Brain microvascular endothelial cell (primary cell): ENCODE measurements around the gene SRRM5.

ENCODE experiments used
- DNase-seq: peaks from one replicate; pipeline ENCODE4 v3.0.0-alpha.2; 2020
- H3K27ac ChIP-seq: fragments of 250-450 bp; sonication (Bioruptor Pico); 2 replicates; pipeline ENCODE4 v1.5.1; 2020; ENCODE audit warnings: mild to moderate bottlenecking, moderate library complexity
- H3K27me3 ChIP-seq: fragments of 250-450 bp; sonication (Bioruptor Pico); replicated peaks from 2 replicates; pipeline ENCODE4 v1.5.1; 2020; ENCODE audit warnings: mild to moderate bottlenecking
- H3K36me3 ChIP-seq: fragments of 250-450 bp; sonication (Bioruptor Pico); replicated peaks from 2 replicates; pipeline ENCODE4 v1.5.1; 2020; ENCODE audit warnings: mild to moderate bottlenecking
- H3K4me3 ChIP-seq: 2 replicates; pipeline ENCODE4 v1.5.1; 2011; ENCODE audit warnings: low read depth, mild to moderate bottlenecking, control low read depth, low read length, moderate library complexity
- CTCF ChIP-seq: IDR thresholded peaks from 2 replicates; pipeline ENCODE4 v1.5.1; 2011; ENCODE audit warnings: low read depth, mild to moderate bottlenecking, moderate library complexity, low read length, control low read depth, inconsistent platforms; ENCODE audit errors: missing control alignments
- in situ Hi-C: cut with HindIII; loops from 2 replicates; pipeline ENCODE4 v1.10.0; 2017; ENCODE audit warnings: low sequenced_read_pairs, low pct_ligation_motif_present

SRRM5 gene

GRCh38 chr19:43640424-43640757 lies 28.5 kb downstream of the SRRM5 start:
- Histone ChIP-seq H3K36me3 (no peaks in the 10 kb centered on the region), H3K4me3 (no peak overlapping the region), H3K27ac (no peak overlapping the region), H3K27me3 (peaks cover 7% of the 10 kb centered on the region)
- DNase-seq, result no peak
- in situ Hi-C loops, result no loop called here
- no peak for TF ChIP-seq CTCF

- no peak for DNase-seq
- in situ Hi-C loops, result no loop called here
- H3K27me3 ChIP-seq, result peaks cover 7% of the 10 kb centered on the region
- no peak for TF ChIP-seq CTCF
- H3K4me3 ChIP-seq, result no peak overlapping the region
- H3K36me3 ChIP-seq, result peaks cover 5% of the 10 kb centered on the region
- H3K27ac ChIP-seq, result no peak overlapping the region
These were observed 29.4 kb downstream of the SRRM5 start for GRCh38 chr19:43641333-43641732.

GRCh38 chr19:43642531-43642930 lies 30.6 kb downstream of the SRRM5 start:
- no peak for DNase-seq
- in situ Hi-C loops, result no loop called here
- no peak for TF ChIP-seq CTCF
- H3K27me3 ChIP-seq, result peaks cover 7% of the 10 kb centered on the region
- no peak overlapping the region for H3K27ac ChIP-seq
- H3K4me3 ChIP-seq, result no peak overlapping the region
- peaks cover 15% of the 10 kb centered on the region for H3K36me3 ChIP-seq

- in situ Hi-C loops, result no loop called here
- H3K27me3 ChIP-seq, result peaks cover 7% of the 10 kb centered on the region
- no peak for TF ChIP-seq CTCF
These were observed 31.4 kb downstream of the SRRM5 start for GRCh38 chr19:43643326-43643725.

GRCh38 chr19:43644181-43644580 lies 32.3 kb downstream of the SRRM5 start:
- in situ Hi-C loops, result no loop called here
- no peak for TF ChIP-seq CTCF
- no peak for DNase-seq

More at GRCh38 chr19:43643326-43643725, 31.4 kb downstream of the SRRM5 start:
- no peak for DNase-seq
- H3K27ac ChIP-seq, result no peak overlapping the region
- H3K36me3 ChIP-seq, result peaks cover 23% of the 10 kb centered on the region
- no peak overlapping the region for H3K4me3 ChIP-seq

GRCh38 chr19:43648633-43649032 lies 36.7 kb downstream of the SRRM5 start:
- no peak for TF ChIP-seq CTCF
- H3K27ac ChIP-seq, result no peak overlapping the region
- H3K27me3 ChIP-seq, result no peaks in the 10 kb centered on the region
- no peak for DNase-seq
- peaks cover 70% of the 10 kb centered on the region for H3K36me3 ChIP-seq
- H3K4me3 ChIP-seq, result no peak overlapping the region
- in situ Hi-C loops, result no loop called here

More at GRCh38 chr19:43644181-43644580, 32.3 kb downstream of the SRRM5 start:
- Histone ChIP-seq H3K27me3 (peaks cover 1% of the 10 kb centered on the region), H3K36me3 (peaks cover 31% of the 10 kb centered on the region), H3K4me3 (no peak overlapping the region), H3K27ac (no peak overlapping the region)
